ENCODE data around the gene GALNT13. TPM values are rescaled to one million over a fixed set of nuclear protein-coding genes. Genes with fewer than 3 reads are reported as not detected.

GALNT13 gene
- total RNA-seq, 1 donor from 2014 or later = not detected

GRCh38 chr2:154092571-154092970 is 220.8 kb downstream of the GALNT13 start:
- Mint-ChIP-seq H3K4me1 (ENCODE audit: low read depth) (no peaks in the 10 kb centered on the region), H3K27me3 (ENCODE audit: low read depth) (no peaks in the 10 kb centered on the region), H3K4me3 (ENCODE audit: low read depth) (no peak overlapping the region), H3K36me3 (ENCODE audit: low read depth) (no peaks in the 10 kb centered on the region), H3K27ac (no peak overlapping the region), H3K9me3 (peaks cover 5% of the 10 kb centered on the region)
- intact Hi-C loops (cut with micrococcal nuclease) = no loop called here
- DNase-seq (ENCODE audit: low spot score) = no peak

DNA sequence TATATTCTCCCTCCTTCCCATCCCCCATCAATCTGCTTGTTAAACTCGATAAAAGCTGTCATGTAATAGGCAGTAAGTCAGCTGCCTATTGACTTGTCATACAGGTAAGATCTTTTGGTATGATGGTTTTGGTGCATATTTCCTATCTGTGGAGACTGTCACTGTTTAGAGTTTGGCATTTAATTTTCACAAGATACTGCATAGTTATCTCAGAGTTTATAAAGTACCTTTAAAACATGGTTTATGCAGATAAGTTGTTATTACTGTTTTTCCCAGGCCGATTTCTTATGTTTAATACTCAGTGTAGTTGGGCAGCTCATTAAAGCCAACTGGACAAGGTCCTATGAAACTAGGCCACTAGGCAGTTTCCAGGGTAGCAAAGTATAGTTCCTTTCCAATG is 222.1 kb downstream of the GALNT13 start:
- peaks cover 5% of the 10 kb centered on the region for H3K9me3 Mint-ChIP-seq
- H3K4me1 Mint-ChIP-seq (ENCODE audit: low read depth) = no peaks in the 10 kb centered on the region
- no peak overlapping the region for H3K27ac Mint-ChIP-seq
- intact Hi-C loops (cut with micrococcal nuclease) = no loop called here
- no peaks in the 10 kb centered on the region for H3K27me3 Mint-ChIP-seq (ENCODE audit: low read depth)
- H3K4me3 Mint-ChIP-seq (ENCODE audit: low read depth) = no peak overlapping the region
- H3K36me3 Mint-ChIP-seq (ENCODE audit: low read depth) = no peaks in the 10 kb centered on the region
- no peak for DNase-seq (ENCODE audit: low spot score)

- Mint-ChIP-seq H3K4me3 (ENCODE audit: low read depth) (no peak overlapping the region), H3K36me3 (ENCODE audit: low read depth) (no peaks in the 10 kb centered on the region), H3K27ac (no peak overlapping the region), H3K4me1 (ENCODE audit: low read depth) (no peaks in the 10 kb centered on the region), H3K9me3 (peaks cover 22% of the 10 kb centered on the region), H3K27me3 (ENCODE audit: low read depth) (no peaks in the 10 kb centered on the region)
- intact Hi-C loops (cut with micrococcal nuclease) = no loop called here
- DNase-seq (ENCODE audit: low spot score) = no peak
Observed at GRCh38 chr2:154097833-154098398, 226.2 kb downstream of the GALNT13 start.

DNA sequence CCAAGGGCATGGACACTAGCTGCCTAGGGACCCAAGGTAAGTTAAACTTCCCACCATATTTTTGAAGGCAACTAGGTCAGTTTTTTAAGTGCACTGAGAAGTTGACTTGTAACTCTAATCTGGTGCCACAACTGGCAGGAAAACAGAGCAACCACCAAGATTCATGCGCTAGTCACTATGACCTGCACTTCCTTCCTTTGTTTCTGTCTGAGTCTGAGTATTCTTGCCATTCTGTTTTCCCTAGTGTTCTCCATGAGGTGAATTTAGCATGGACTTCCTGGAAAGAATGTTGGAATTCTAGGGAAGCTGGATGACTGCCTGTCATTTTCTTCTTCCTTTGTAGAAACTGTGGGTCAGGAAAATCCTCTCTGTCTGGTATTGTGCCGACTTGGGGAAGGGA is 249.0 kb downstream of the GALNT13 start:
- Mint-ChIP-seq H3K4me3 (ENCODE audit: low read depth) (no peak overlapping the region), H3K27me3 (ENCODE audit: low read depth) (no peaks in the 10 kb centered on the region), H3K36me3 (ENCODE audit: low read depth) (no peaks in the 10 kb centered on the region), H3K27ac (no peak overlapping the region), H3K9me3 (peaks cover 37% of the 10 kb centered on the region), H3K4me1 (ENCODE audit: low read depth) (no peaks in the 10 kb centered on the region)
- intact Hi-C loops (cut with micrococcal nuclease) = no loop called here
- DNase-seq (ENCODE audit: low spot score) = no peak

DNA sequence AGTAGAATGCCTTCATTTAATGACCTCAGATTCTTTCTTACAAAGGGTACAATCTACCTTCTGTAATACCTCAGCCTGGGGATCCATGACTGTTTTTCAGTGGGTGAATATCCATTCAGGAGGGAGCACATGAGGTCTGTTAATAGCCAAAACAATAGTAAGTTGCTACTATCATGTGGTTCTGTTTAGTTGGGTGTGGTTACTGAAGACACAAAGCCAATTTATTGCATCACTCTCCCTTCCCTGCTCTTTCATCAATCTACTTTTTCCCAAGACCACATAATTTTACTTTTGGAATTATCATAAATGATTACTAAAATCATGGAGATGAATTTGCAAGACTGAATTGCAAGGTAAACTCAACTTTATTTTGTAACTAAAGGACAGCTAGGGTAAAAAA is 254.2 kb downstream of the GALNT13 start:
- H3K27me3 Mint-ChIP-seq (ENCODE audit: low read depth) = no peaks in the 10 kb centered on the region
- DNase-seq (ENCODE audit: low spot score) = no peak
- no peaks in the 10 kb centered on the region for H3K36me3 Mint-ChIP-seq (ENCODE audit: low read depth)
- H3K27ac Mint-ChIP-seq = no peak overlapping the region
- H3K4me1 Mint-ChIP-seq (ENCODE audit: low read depth) = no peaks in the 10 kb centered on the region
- intact Hi-C loops (cut with micrococcal nuclease) = no loop called here
- no peak overlapping the region for H3K4me3 Mint-ChIP-seq (ENCODE audit: low read depth)
- H3K9me3 Mint-ChIP-seq = peaks cover 15% of the 10 kb centered on the region

GRCh38 chr2:154130821-154131220 is 259.1 kb downstream of the GALNT13 start:
- Mint-ChIP-seq H3K4me1 (ENCODE audit: low read depth) (no peaks in the 10 kb centered on the region), H3K9me3 (peaks cover 4% of the 10 kb centered on the region), H3K27ac (no peak overlapping the region), H3K27me3 (ENCODE audit: low read depth) (no peaks in the 10 kb centered on the region), H3K4me3 (ENCODE audit: low read depth) (no peak overlapping the region), H3K36me3 (ENCODE audit: low read depth) (no peaks in the 10 kb centered on the region)
- DNase-seq (ENCODE audit: low spot score) = no peak
- intact Hi-C loops (cut with micrococcal nuclease) = no loop called here

- Mint-ChIP-seq H3K4me1 (ENCODE audit: low read depth) (no peaks in the 10 kb centered on the region), H3K4me3 (ENCODE audit: low read depth) (no peak overlapping the region), H3K9me3 (peaks cover 4% of the 10 kb centered on the region), H3K36me3 (ENCODE audit: low read depth) (no peaks in the 10 kb centered on the region), H3K27ac (no peak overlapping the region), H3K27me3 (ENCODE audit: low read depth) (no peaks in the 10 kb centered on the region)
- DNase-seq (ENCODE audit: low spot score) = no peak
- intact Hi-C loops (cut with micrococcal nuclease) = no loop called here
Observed at GRCh38 chr2:154132827-154133226, 261.1 kb downstream of the GALNT13 start.

DNA sequence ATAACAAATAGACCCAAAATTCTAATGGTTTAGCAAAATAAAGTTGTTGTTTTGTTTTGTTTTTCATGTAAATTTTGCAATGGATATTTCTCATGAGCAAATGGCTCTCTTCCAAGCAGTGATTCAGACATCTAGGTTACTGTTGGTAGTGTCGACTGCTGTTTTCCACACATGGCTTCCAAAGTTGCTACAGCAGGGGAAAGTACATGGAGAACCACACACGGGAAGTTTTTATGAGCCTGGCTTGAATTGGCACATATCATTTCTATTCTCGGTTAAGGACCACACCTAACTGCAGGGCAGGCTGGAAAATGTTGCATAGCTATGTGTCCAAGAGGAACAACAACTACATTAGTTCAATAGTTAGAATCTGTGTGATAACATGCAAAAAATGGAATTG is 262.1 kb downstream of the GALNT13 start:
- peaks cover 4% of the 10 kb centered on the region for H3K9me3 Mint-ChIP-seq
- no peaks in the 10 kb centered on the region for H3K36me3 Mint-ChIP-seq (ENCODE audit: low read depth)
- no peak overlapping the region for H3K4me3 Mint-ChIP-seq (ENCODE audit: low read depth)
- intact Hi-C loops (cut with micrococcal nuclease) = no loop called here
- no peaks in the 10 kb centered on the region for H3K4me1 Mint-ChIP-seq (ENCODE audit: low read depth)
- H3K27ac Mint-ChIP-seq = no peak overlapping the region
- no peaks in the 10 kb centered on the region for H3K27me3 Mint-ChIP-seq (ENCODE audit: low read depth)
- DNase-seq (ENCODE audit: low spot score) = no peak

- H3K9me3 Mint-ChIP-seq = no peaks in the 10 kb centered on the region
- no peaks in the 10 kb centered on the region for H3K36me3 Mint-ChIP-seq (ENCODE audit: low read depth)
- no peak overlapping the region for H3K4me3 Mint-ChIP-seq (ENCODE audit: low read depth)
- no peaks in the 10 kb centered on the region for H3K27me3 Mint-ChIP-seq (ENCODE audit: low read depth)
- intact Hi-C loops (cut with micrococcal nuclease) = no loop called here
- H3K4me1 Mint-ChIP-seq (ENCODE audit: low read depth) = no peaks in the 10 kb centered on the region
- no peak for DNase-seq (ENCODE audit: low spot score)
- no peak overlapping the region for H3K27ac Mint-ChIP-seq
Observed at GRCh38 chr2:154140249-154141025, 268.7 kb downstream of the GALNT13 start.

DNA sequence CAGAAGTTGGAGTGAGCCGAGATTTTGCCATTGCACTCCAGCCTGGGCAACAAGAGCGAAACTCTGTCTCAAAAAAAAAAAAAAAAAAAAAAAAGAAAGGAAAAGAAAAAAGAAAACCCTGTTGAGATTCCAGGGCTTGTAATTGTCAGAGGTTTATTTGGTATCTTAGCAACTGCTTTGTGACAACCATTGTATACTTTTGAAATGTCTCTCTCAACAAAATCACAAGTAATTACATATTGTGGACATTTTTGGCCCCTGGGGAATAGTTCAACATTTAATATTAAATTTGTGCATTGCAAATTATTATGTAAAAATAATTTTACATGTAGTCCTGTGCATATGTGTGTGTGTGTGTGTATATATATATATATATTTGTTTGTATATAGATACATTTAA is 270.8 kb downstream of the GALNT13 start:
- no peak overlapping the region for H3K4me3 Mint-ChIP-seq (ENCODE audit: low read depth)
- H3K36me3 Mint-ChIP-seq (ENCODE audit: low read depth) = no peaks in the 10 kb centered on the region
- H3K27ac Mint-ChIP-seq = no peak overlapping the region
- no peaks in the 10 kb centered on the region for H3K4me1 Mint-ChIP-seq (ENCODE audit: low read depth)
- no peaks in the 10 kb centered on the region for H3K9me3 Mint-ChIP-seq
- DNase-seq (ENCODE audit: low spot score) = no peak
- no peaks in the 10 kb centered on the region for H3K27me3 Mint-ChIP-seq (ENCODE audit: low read depth)
- intact Hi-C loops (cut with micrococcal nuclease) = no loop called here

- Mint-ChIP-seq H3K27me3 (ENCODE audit: low read depth) (no peaks in the 10 kb centered on the region), H3K4me1 (ENCODE audit: low read depth) (no peaks in the 10 kb centered on the region), H3K4me3 (ENCODE audit: low read depth) (no peak overlapping the region), H3K9me3 (no peaks in the 10 kb centered on the region), H3K36me3 (ENCODE audit: low read depth) (no peaks in the 10 kb centered on the region), H3K27ac (no peak overlapping the region)
- intact Hi-C loops (cut with micrococcal nuclease) = no loop called here
- DNase-seq (ENCODE audit: low spot score) = no peak
Observed at GRCh38 chr2:154143105-154143504, 271.4 kb downstream of the GALNT13 start.

GRCh38 chr2:154158101-154158500 is 286.4 kb downstream of the GALNT13 start:
- no peaks in the 10 kb centered on the region for H3K36me3 Mint-ChIP-seq (ENCODE audit: low read depth)
- H3K27me3 Mint-ChIP-seq (ENCODE audit: low read depth) = no peaks in the 10 kb centered on the region
- peaks cover 38% of the 10 kb centered on the region for H3K9me3 Mint-ChIP-seq
- no peak overlapping the region for H3K27ac Mint-ChIP-seq
- intact Hi-C loops (cut with micrococcal nuclease) = no loop called here
- H3K4me3 Mint-ChIP-seq (ENCODE audit: low read depth) = no peak overlapping the region
- no peak for DNase-seq (ENCODE audit: low spot score)
- H3K4me1 Mint-ChIP-seq (ENCODE audit: low read depth) = no peaks in the 10 kb centered on the region

- DNase-seq (ENCODE audit: low spot score) = no peak
- intact Hi-C loops (cut with micrococcal nuclease) = no loop called here
- Mint-ChIP-seq H3K36me3 (ENCODE audit: low read depth) (no peaks in the 10 kb centered on the region), H3K27ac (no peak overlapping the region), H3K4me1 (ENCODE audit: low read depth) (no peaks in the 10 kb centered on the region), H3K27me3 (ENCODE audit: low read depth) (no peaks in the 10 kb centered on the region), H3K9me3 (peaks cover 35% of the 10 kb centered on the region), H3K4me3 (ENCODE audit: low read depth) (no peak overlapping the region)
Observed at GRCh38 chr2:154161286-154161685, 289.6 kb downstream of the GALNT13 start.

Data from activated T-helper 2 cell treated with anti-CD3 and anti-CD28 coated beads, Interferon-gamma antibody, Interleukin-2, Interleukin-4, amounts not matched to agents 10 μg/mL and 5 μg/mL and 100 μg/mL, durations not matched to agents 14 hours and 24 hours and 36 hours (primary cell).